Stimulated activated CD8-positive, alpha-beta memory T cell treated with anti-CD3 and anti-CD28 coated beads, Interleukin-7, amount 100 ng/mL, for 1 hour (primary cell): ENCODE results near the gene KCNK18.

Source experiments
- DNase-seq, 2 donors: peaks; one replicate each; pipeline ENCODE4 v3.0.0-alpha.2; 2020; ENCODE audit warnings: low read depth in 2 of 2

Gene KCNK18

GRCh38 chr10:117250411-117250810 is 53.1 kb downstream of the KCNK18 start:
- DNase-seq = no peak

GRCh38 chr10:117253908-117254307 is 56.6 kb downstream of the KCNK18 start:
- DNase-seq = no peak

- DNase-seq = no peak
Measured at GRCh38 chr10:117254338-117254737, 57.0 kb downstream of the KCNK18 start.

GRCh38 chr10:117254774-117255735 is 57.8 kb downstream of the KCNK18 start:
- DNase-seq = no peak

- no peak for DNase-seq
Measured at GRCh38 chr10:117255835-117256460, 58.7 kb downstream of the KCNK18 start.

- no peak for DNase-seq
Measured at GRCh38 chr10:117256910-117257309, 59.6 kb downstream of the KCNK18 start.

- no peak for DNase-seq
Measured at GRCh38 chr10:117257721-117258120, 60.4 kb downstream of the KCNK18 start.

GRCh38 chr10:117259279-117259678 is 62.0 kb downstream of the KCNK18 start:
- DNase-seq = no peak
